ENCODE results near the gene FSCN2.

FSCN2 gene, protein sequence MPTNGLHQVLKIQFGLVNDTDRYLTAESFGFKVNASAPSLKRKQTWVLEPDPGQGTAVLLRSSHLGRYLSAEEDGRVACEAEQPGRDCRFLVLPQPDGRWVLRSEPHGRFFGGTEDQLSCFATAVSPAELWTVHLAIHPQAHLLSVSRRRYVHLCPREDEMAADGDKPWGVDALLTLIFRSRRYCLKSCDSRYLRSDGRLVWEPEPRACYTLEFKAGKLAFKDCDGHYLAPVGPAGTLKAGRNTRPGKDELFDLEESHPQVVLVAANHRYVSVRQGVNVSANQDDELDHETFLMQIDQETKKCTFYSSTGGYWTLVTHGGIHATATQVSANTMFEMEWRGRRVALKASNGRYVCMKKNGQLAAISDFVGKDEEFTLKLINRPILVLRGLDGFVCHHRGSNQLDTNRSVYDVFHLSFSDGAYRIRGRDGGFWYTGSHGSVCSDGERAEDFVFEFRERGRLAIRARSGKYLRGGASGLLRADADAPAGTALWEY

DNA sequence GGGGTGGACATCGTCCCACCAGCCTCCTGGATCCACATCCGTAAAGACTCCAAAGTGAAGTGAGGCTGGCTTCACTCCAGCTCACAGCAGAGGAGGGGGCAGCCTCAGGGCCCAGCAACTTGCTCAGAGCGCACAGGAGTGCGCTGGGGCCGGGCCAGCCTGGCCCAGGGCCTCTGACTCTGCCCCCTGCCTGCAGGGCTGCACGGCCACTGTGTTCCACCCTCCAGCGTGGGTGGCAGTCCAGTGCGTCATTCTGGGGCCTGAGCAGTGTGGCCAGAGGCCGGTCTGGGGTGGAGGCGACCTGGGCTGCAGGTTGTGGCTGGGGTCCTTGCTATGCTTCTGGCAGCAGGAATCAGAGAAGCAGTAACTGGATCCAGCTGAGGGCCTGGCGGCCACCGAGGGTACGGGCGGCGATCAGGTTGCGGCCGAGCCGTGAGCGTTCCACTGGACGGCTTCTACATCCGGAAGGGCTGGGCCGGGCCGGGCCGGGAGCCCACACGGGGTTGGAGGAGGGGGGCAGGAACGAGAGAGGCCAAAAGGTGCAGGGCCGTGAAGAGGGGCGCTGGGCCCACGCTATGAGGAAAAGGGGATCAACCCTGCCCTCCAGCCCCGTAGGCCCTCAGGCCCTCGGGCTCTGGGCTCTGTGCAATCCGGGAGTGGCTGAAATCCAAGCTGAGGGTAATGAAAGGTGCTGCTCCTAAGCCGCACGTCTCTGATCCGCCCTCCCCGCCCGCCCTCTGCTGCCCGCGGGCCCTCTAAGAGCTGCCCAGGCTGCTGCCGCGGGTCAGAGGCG lies at the start of gene FSCN2:
Gene FSCN2 (plus strand): TSS at position 787 of the 793 bp plus-strand sequence. CDS start 155 bp downstream, outside the sequence.
- H3K9me3 ChIP-seq (ENCODE audit: low read length) = no peaks in the 10 kb centered on the region
- H3F3A ChIP-seq (ENCODE audit: insufficient read depth, low read length) = no peaks in the 10 kb centered on the region
- H3K36me3 ChIP-seq (ENCODE audit: insufficient read depth, low read length) = no peaks in the 10 kb centered on the region
- no peaks in the 10 kb centered on the region for H4K20me1 ChIP-seq (ENCODE audit: insufficient read depth, low read length)
- no peak within 1 kb of the TSS for H3K27ac ChIP-seq (ENCODE audit: low read depth, low read length, poor library complexity, severe bottlenecking)
- H3K4me2 ChIP-seq (ENCODE audit: low read length) = no peak within 1 kb of the TSS
- no peak for TF ChIP-seq EZH2 (IDR thresholded peaks at IDR 0.05; ENCODE audit: borderline replicate concordance, low read length)
- TF ChIP-seq, protein P1, sequence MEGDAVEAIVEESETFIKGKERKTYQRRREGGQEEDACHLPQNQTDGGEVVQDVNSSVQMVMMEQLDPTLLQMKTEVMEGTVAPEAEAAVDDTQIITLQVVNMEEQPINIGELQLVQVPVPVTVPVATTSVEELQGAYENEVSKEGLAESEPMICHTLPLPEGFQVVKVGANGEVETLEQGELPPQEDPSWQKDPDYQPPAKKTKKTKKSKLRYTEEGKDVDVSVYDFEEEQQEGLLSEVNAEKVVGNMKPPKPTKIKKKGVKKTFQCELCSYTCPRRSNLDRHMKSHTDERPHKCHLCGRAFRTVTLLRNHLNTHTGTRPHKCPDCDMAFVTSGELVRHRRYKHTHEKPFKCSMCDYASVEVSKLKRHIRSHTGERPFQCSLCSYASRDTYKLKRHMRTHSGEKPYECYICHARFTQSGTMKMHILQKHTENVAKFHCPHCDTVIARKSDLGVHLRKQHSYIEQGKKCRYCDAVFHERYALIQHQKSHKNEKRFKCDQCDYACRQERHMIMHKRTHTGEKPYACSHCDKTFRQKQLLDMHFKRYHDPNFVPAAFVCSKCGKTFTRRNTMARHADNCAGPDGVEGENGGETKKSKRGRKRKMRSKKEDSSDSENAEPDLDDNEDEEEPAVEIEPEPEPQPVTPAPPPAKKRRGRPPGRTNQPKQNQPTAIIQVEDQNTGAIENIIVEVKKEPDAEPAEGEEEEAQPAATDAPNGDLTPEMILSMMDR (IDR thresholded peaks at IDR 0.05; ENCODE audit: low read length) = no peak
- H3K79me2 ChIP-seq (ENCODE audit: insufficient read depth, low read length) = no peaks in the 10 kb centered on the region
- no peaks in the 10 kb centered on the region for H3K9me2 ChIP-seq (ENCODE audit: low read depth, low read length)
- H2AFZ ChIP-seq (ENCODE audit: low read length) = no peak within 1 kb of the TSS
- H3K4me3 ChIP-seq (ENCODE audit: low read depth, low read length, poor library complexity, severe bottlenecking) = no peak within 1 kb of the TSS
- H3K9ac ChIP-seq (ENCODE audit: low read length) = no peak within 1 kb of the TSS
- H3K27me3 ChIP-seq (ENCODE audit: insufficient read depth, low read length) = peaks cover 32% of the 10 kb centered on the region; the same call in 1 of the 2 replicates
- H3K4me1 ChIP-seq (ENCODE audit: insufficient read depth, low read length, severe bottlenecking) = no peaks in the 10 kb centered on the region

DNA sequence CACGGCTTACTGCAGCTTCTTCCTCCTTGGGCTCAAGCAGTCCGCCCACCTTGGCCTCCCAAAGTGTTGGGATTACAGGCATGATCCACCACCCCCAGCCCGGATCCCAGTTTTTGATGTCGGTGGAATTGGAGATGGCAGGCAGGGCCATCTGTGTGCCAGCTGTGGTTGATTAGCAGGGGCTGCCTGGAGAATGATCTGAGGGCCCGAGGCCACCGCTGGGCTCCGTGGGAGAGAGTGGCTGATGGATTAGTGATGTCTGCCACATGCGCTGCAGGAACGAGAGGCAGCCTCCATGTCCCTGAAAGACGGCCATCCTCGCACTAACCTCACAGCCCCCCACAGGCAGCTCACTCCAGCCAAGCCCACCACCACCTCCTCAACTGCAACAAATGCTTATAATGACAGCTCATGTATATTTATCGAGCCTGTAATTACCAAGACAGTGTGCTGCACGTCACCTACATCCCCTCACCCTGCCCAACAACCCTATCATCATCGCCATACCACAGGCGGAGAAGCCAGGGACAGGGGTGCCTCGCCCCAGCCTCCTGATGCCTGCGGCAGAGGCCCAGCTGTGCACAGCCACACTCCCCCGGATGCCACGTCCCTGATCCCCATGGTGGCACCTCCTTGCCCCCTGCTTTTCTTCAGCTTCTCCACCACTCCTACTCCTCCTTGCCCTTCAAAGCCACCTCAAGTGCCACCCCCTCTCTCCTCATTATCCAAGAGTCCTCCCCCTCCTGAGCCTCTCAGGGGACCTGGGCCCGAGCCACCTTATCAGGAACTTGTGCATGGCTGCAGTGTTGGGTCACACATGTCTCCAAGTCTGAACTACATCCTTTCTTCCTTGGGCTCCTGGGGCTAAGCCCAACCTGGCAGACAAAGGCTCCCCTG lies 48.8 kb upstream of the FSCN2 start:
- Histone ChIP-seq H3K4me1 (ENCODE audit: insufficient read depth, low read length, severe bottlenecking) (peaks cover 8% of the 10 kb centered on the region), H3K9me2 (ENCODE audit: low read depth, low read length) (no peaks in the 10 kb centered on the region), H3K36me3 (ENCODE audit: insufficient read depth, low read length) (no peaks in the 10 kb centered on the region), H2AFZ (ENCODE audit: low read length) (no peak overlapping the region), H3K27me3 (ENCODE audit: insufficient read depth, low read length) (no peaks in the 10 kb centered on the region; the same call in 1 of the 2 replicates), H3K4me2 (ENCODE audit: low read length) (no peak overlapping the region), H3K79me2 (ENCODE audit: insufficient read depth, low read length) (no peaks in the 10 kb centered on the region), H3K9me3 (ENCODE audit: low read length) (no peaks in the 10 kb centered on the region), H3K27ac (ENCODE audit: low read depth, low read length, poor library complexity, severe bottlenecking) (no peak overlapping the region), H4K20me1 (ENCODE audit: insufficient read depth, low read length) (no peaks in the 10 kb centered on the region), H3F3A (ENCODE audit: insufficient read depth, low read length) (no peaks in the 10 kb centered on the region), H3K9ac (ENCODE audit: low read length) (no peak overlapping the region), H3K4me3 (ENCODE audit: low read depth, low read length, poor library complexity, severe bottlenecking) (no peak overlapping the region)
- no peak for TF ChIP-seq EZH2 (IDR thresholded peaks at IDR 0.05; ENCODE audit: borderline replicate concordance, low read length)
- TF ChIP-seq, protein P1 (IDR thresholded peaks at IDR 0.05; ENCODE audit: low read length) = no peak
